MM.1S (cell line): Measurements from ENCODE around the gene ISOC1.

ENCODE experiments used
- CTCF ChIP-seq: fragments of 300-600 bp; sonication (generic); IDR thresholded peaks from 2 replicates; pipeline ENCODE4 v1.5.1; 2016; ENCODE audit warnings: antibody characterized with exemption, low read length, mixed read lengths
- EZH2 ChIP-seq: fragments of 300-600 bp; sonication (generic); optimal IDR thresholded peaks from 2 replicates; pipeline ENCODE3; 2017; ENCODE audit warnings: low read depth, mild to moderate bottlenecking, antibody characterized with exemption, low read length, mixed read lengths
- EZH2phosphoT487 ChIP-seq: fragments of 300-600 bp; sonication (generic); IDR thresholded peaks from 2 replicates; pipeline ENCODE4 v1.6.1; 2018; ENCODE audit warnings: antibody characterized with exemption, low read length

- TF ChIP-seq CTCF (no peak), EZH2 (no peak), EZH2phosphoT487 (no peak)
Measured at GRCh38 chr5:129104915-129105455, 10.4 kb downstream of the ISOC1 start.
